Suprapubic skin (tissue), 4 donors: ENCODE data around the gene PRSS27.

Experiments used
- EP300 ChIP-seq: sonication (generic); formaldehyde crosslinking; IDR thresholded peaks from one replicate; pipeline ENCODE4 v1.6.1; 2017; ENCODE audit warnings: antibody characterized with exemption
- POLR2AphosphoS5 ChIP-seq, 3 donors: sonication (generic); formaldehyde crosslinking; IDR thresholded peaks; one replicate each; pipeline ENCODE4 v1.6.1; 2017; ENCODE audit warnings: antibody characterized with exemption in 3 of 3

- TF ChIP-seq POLR2AphosphoS5 (IDR thresholded peaks at IDR 0.05) (no peak), EP300 (no peak)
These were observed 27.6 kb downstream of the PRSS27 start for GRCh38 chr16:2692251-2692947.
